Stimulated activated CD8-positive, alpha-beta memory T cell treated with anti-CD3 and anti-CD28 coated beads, Interleukin-7, amount 100 ng/mL, for 48 hours (primary cell): ENCODE data around the gene PNPLA7.

Experiments
- DNase-seq, 2 donors: peaks; one replicate each; pipeline ENCODE4 v3.0.0-alpha.2; 2020; ENCODE audit warnings: low read depth in 1 of 2; ENCODE audit errors: extremely low read depth in 1 of 2

The PNPLA7 gene

GRCh38 chr9:137462986-137463930, 86.9 kb downstream of the PNPLA7 start:
- DNase-seq, result no peak

GRCh38 chr9:137462396-137462985, 87.7 kb downstream of the PNPLA7 start:
- DNase-seq, result no peak

- peak; percentile 86 to 90 for DNase-seq
These were observed 88.4 kb downstream of the PNPLA7 start for GRCh38 chr9:137461663-137462395.

GRCh38 chr9:137461316-137461662, 88.9 kb downstream of the PNPLA7 start:
- no peak for DNase-seq

GRCh38 chr9:137460363-137461315, 89.6 kb downstream of the PNPLA7 start:
- no peak for DNase-seq

- DNase-seq, result no peak
These were observed 90.4 kb downstream of the PNPLA7 start for GRCh38 chr9:137459601-137460362.

- DNase-seq, result peak; percentile 79 to 86
These were observed 91.0 kb downstream of the PNPLA7 start, which contains the start of gene NSMF for GRCh38 chr9:137459152-137459600. Gene NSMF (minus strand): TSS chr9:137459334. CDS start chr9:137459102, 232 bp downstream.

- no peak for DNase-seq
These were observed 91.7 kb downstream of the PNPLA7 start for GRCh38 chr9:137458194-137459151.

GRCh38 chr9:137457406-137458193, 92.6 kb downstream of the PNPLA7 start:
- DNase-seq, result no peak

- no peak for DNase-seq
These were observed 93.3 kb downstream of the PNPLA7 start for GRCh38 chr9:137456864-137457405.

GRCh38 chr9:137456061-137456863, 93.9 kb downstream of the PNPLA7 start:
- DNase-seq, result no peak

- no peak for DNase-seq
These were observed 94.7 kb downstream of the PNPLA7 start for GRCh38 chr9:137455359-137455991.

- DNase-seq, result no peak
These were observed 95.4 kb downstream of the PNPLA7 start for GRCh38 chr9:137454597-137455358.

- no peak for DNase-seq
These were observed 96.0 kb downstream of the PNPLA7 start for GRCh38 chr9:137454145-137454596.

GRCh38 chr9:137453643-137454081, 96.5 kb downstream of the PNPLA7 start:
- no peak for DNase-seq
